ENCODE data around the gene ATP1B2.
"Not testable (repeated sequence)": the region's sequence is repeated elsewhere in the genome, so short reads cannot be mapped to it uniquely, and the experiment has no call there.

Gene ATP1B2

GRCh38 chr17:7636163-7636562 lies 14.6 kb upstream of the ATP1B2 start:
- no peak for DNase-seq

GRCh38 chr17:7640783-7641182 lies 9.9 kb upstream of the ATP1B2 start:
- DNase-seq: no peak

GRCh38 chr17:7641635-7642034 lies 9.1 kb upstream of the ATP1B2 start:
- not testable (repeated sequence) for DNase-seq

- no peak for DNase-seq
Observed at GRCh38 chr17:7644775-7645174, 6.0 kb upstream of the ATP1B2 start.

- no peak for DNase-seq
Observed at GRCh38 chr17:7646457-7646856, 4.3 kb upstream of the ATP1B2 start.

- DNase-seq: no peak
Observed at GRCh38 chr17:7647018-7647417, 3.7 kb upstream of the ATP1B2 start.

GRCh38 chr17:7651097-7651664 lies 455 bp downstream of the ATP1B2 start:
- no peak for DNase-seq

- DNase-seq: peak; percentile 60
Observed at GRCh38 chr17:7651665-7652387, 1.1 kb downstream of the ATP1B2 start.

GRCh38 chr17:7652388-7653356 lies 1.9 kb downstream of the ATP1B2 start:
- DNase-seq: peak; percentile 29

GRCh38 chr17:7654832-7655540 lies 4.3 kb downstream of the ATP1B2 start:
- DNase-seq: no peak

- no peak for DNase-seq
Observed at GRCh38 chr17:7655541-7655840, 4.8 kb downstream of the ATP1B2 start.

GRCh38 chr17:7656958-7657609 lies 6.4 kb downstream of the ATP1B2 start:
- peak; percentile 74 for DNase-seq

- peak; percentile 77 for DNase-seq
Observed at GRCh38 chr17:7667656-7668406, 17.1 kb downstream of the ATP1B2 start.

- no peak for DNase-seq
Observed at GRCh38 chr17:7668482-7668881, 17.8 kb downstream of the ATP1B2 start.

GRCh38 chr17:7673239-7673638 lies 22.5 kb downstream of the ATP1B2 start:
- DNase-seq: no peak

- DNase-seq: no peak
Observed at GRCh38 chr17:7674934-7675333, 24.2 kb downstream of the ATP1B2 start.

- no peak for DNase-seq
Observed at GRCh38 chr17:7676533-7676932, 25.8 kb downstream of the ATP1B2 start.

- DNase-seq: no peak
Observed at GRCh38 chr17:7677388-7678067, 26.8 kb downstream of the ATP1B2 start.

- no peak for DNase-seq
Observed at GRCh38 chr17:7684851-7685532, 34.3 kb downstream of the ATP1B2 start.

- DNase-seq: peak; percentile 96
Observed at GRCh38 chr17:7685533-7686221, 35.0 kb downstream of the ATP1B2 start.

Measured in midbrain (tissue), 1 donor.